ENCODE results near the gene ZNF689.
A peak's percentile ranks its signal among the peaks of the same experiment; 100 is the strongest.
"Not testable (repeated sequence)": the region's sequence is repeated elsewhere in the genome, so short reads cannot be mapped to it uniquely, and the experiment has no call there.

Gene ZNF689

GRCh38 chr16:30600215-30600614 lies 10.0 kb downstream of the ZNF689 start:
- no peak for DNase-seq (ENCODE audit: low read depth)

- no peak for DNase-seq (ENCODE audit: low read depth)
Measured at GRCh38 chr16:30592871-30593270, 17.3 kb downstream of the ZNF689 start.

GRCh38 chr16:30590869-30591268 lies 19.3 kb downstream of the ZNF689 start:
- not testable (repeated sequence) for DNase-seq (ENCODE audit: low read depth)

- not testable (repeated sequence) for DNase-seq (ENCODE audit: low read depth)
Measured at GRCh38 chr16:30589582-30589981, 20.6 kb downstream of the ZNF689 start.

- no peak for DNase-seq (ENCODE audit: low read depth)
Measured at GRCh38 chr16:30588651-30589050, 21.5 kb downstream of the ZNF689 start.

GRCh38 chr16:30585400-30586191 lies 24.6 kb downstream of the ZNF689 start, which contains the start of gene ZNF785:
ZNF785 (minus strand) TSS chr16:30585697; CDS start chr16:30585611, 86 bp downstream.
- peak; percentile 79 for DNase-seq (ENCODE audit: low read depth)

- no peak for DNase-seq (ENCODE audit: low read depth)
Measured at GRCh38 chr16:30585022-30585399, 25.2 kb downstream of the ZNF689 start.

GRCh38 chr16:30582611-30583340 lies 27.4 kb downstream of the ZNF689 start:
- DNase-seq (ENCODE audit: low read depth), result no peak

- DNase-seq (ENCODE audit: low read depth), result no peak
Measured at GRCh38 chr16:30581457-30581856, 28.7 kb downstream of the ZNF689 start.

GRCh38 chr16:30574678-30575077 lies 35.5 kb downstream of the ZNF689 start:
- DNase-seq (ENCODE audit: low read depth), result no peak

- peak; percentile 88 for DNase-seq (ENCODE audit: low read depth)
Measured at GRCh38 chr16:30571445-30572322, 38.5 kb downstream of the ZNF689 start, which contains the start of gene ZNF688. ZNF688 (minus strand) TSS chr16:30571714; CDS start chr16:30571629, 85 bp downstream.

GRCh38 chr16:30570636-30571444 lies 39.3 kb downstream of the ZNF689 start:
- no peak for DNase-seq (ENCODE audit: low read depth)

- no peak for DNase-seq (ENCODE audit: low read depth)
Measured at GRCh38 chr16:30569746-30570635, 40.2 kb downstream of the ZNF689 start.

GRCh38 chr16:30569281-30569680 lies 40.9 kb downstream of the ZNF689 start:
- no peak for DNase-seq (ENCODE audit: low read depth)

- no peak for DNase-seq (ENCODE audit: low read depth)
Measured at GRCh38 chr16:30567991-30568638, 42.1 kb downstream of the ZNF689 start.

- DNase-seq (ENCODE audit: low read depth), result peak; percentile 26
Measured at GRCh38 chr16:30567160-30567990, 42.8 kb downstream of the ZNF689 start.

GRCh38 chr16:30566531-30566930 lies 43.7 kb downstream of the ZNF689 start:
- DNase-seq (ENCODE audit: low read depth), result no peak

GRCh38 chr16:30565984-30566383 lies 44.2 kb downstream of the ZNF689 start:
- no peak for DNase-seq (ENCODE audit: low read depth)

- no peak for DNase-seq (ENCODE audit: low read depth)
Measured at GRCh38 chr16:30565526-30565925, 44.7 kb downstream of the ZNF689 start.

Data from stimulated activated CD8-positive, alpha-beta memory T cell treated with anti-CD3 and anti-CD28 coated beads, Interleukin-4, amount 100 ng/mL, for 24 hours (primary cell).